ENCODE measurements around the gene DOCK3. TPM values are rescaled to one million over a fixed set of nuclear protein-coding genes. Genes with fewer than 3 reads are reported as not detected.
"Not testable (repeated sequence)": the region's sequence is repeated elsewhere in the genome, so short reads cannot be mapped to it uniquely, and the experiment has no call there.

The DOCK3 gene
- total RNA-seq, 1 experiment from 2014 or later, result 1.4 TPM

GRCh38 chr3:50971487-50971924, 296.8 kb downstream of the DOCK3 start:
- peak; percentile 62 for DNase-seq (ENCODE audit: low read depth)

- DNase-seq (ENCODE audit: low read depth), result no peak
Measured at GRCh38 chr3:50972029-50972428, 297.3 kb downstream of the DOCK3 start.

GRCh38 chr3:50978586-50978985, 303.9 kb downstream of the DOCK3 start:
- not testable (repeated sequence) for DNase-seq (ENCODE audit: low read depth)

GRCh38 chr3:50978991-50979667, 304.4 kb downstream of the DOCK3 start:
- peak; percentile 51 for DNase-seq (ENCODE audit: low read depth)

DNA sequence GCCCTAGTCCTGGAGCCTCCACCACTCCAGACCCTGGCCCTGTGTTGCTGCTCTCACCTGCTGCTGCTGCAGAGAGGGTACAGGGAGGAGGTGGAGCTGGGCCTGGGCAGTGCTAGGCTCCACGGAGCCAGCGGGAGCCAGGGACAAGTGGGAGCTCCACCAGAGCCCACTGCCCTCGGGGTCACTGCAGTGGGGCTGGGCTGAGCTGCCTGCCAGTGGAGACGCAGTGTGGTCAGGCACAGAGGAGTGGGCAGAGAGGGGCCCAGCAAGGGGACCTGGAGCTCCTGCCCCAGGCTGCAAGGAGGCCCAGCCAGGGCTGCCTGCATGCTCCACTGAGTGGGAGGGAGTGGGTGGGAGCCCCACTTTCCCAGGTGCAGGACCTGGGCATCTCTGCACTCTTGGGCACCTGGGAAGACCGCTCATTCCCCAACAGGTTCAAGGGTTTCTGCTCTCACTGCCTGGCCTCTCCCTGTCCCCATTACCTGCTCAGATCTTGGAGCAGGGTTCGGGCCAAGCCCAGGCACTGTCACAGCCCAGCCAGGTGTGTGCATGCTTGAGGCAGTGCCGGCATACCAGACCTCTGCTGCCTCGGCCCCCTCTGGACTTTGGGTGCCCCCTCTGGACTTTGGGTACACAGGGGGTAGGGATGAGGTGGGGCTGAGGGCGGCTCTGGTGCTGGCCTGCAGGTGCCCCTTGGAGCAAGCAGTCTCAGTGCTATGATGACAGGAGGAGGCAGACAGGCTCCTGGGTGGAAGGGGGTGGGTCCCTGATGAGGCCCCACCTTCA, 308.0 kb downstream of the DOCK3 start:
- DNase-seq (ENCODE audit: low read depth), result no peak

DNA sequence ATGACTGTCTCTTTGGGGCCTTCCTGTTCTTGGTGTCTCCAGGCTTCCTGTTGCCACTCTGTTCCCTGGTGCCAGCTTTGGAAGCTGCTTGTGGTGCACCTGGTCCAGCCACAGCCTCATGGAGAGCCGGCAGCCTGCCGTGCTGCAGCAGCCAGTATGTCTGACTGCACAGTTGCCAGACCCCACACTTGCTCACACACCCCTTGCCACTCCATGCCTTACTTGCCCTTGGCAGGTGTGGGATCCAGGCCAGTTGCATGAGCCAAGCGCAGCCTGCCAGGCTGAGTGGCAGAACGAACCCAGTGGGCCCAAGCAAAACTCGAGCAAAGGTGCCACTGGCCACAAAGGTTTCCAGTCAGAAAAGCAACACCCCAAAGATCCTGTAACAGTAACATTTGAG, 309.2 kb downstream of the DOCK3 start:
- DNase-seq (ENCODE audit: low read depth), result no peak

- no peak for DNase-seq (ENCODE audit: low read depth)
Measured at GRCh38 chr3:50985893-50986292, 311.2 kb downstream of the DOCK3 start.

DNA sequence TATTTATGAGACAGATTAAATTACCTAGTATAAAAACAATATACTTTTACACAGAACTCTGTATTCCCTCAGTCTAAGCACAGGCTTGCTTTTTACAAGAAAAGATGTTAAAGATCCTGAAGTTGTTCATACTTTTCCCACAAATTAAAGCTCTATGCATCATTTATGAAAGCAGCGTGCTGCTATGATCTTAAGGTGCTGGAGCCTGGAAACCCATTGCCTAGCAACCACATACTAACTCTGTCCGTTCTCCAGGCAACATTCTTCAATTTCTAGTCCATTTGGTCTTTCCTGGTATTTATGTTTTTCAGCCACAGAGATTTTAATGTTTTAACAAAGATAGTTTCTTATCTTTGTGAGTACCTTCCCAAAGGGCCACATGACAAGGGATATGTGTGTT, 312.0 kb downstream of the DOCK3 start:
- DNase-seq (ENCODE audit: low read depth), result no peak

DNA sequence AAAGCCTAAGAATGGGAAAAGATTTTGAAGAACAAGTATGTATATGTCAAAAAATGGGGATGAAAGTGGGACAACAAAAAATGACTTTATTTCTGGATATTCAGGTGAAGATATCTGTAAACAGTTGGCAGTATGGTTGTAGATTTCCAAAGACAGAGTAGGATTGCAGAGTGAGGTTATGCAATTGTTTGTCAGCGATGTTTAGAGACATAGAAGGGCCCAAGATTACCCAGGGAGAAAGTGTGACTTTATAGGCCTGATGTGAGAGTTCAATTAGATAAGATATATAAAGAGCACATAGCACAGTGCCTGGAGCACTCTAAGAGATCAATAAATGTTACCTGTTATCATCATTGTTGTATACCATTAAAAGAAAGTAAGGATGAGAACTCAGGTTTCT, 319.8 kb downstream of the DOCK3 start:
- DNase-seq (ENCODE audit: low read depth), result no peak

- no peak for DNase-seq (ENCODE audit: low read depth)
Measured at GRCh38 chr3:50995085-50995824, 320.5 kb downstream of the DOCK3 start.

DNA sequence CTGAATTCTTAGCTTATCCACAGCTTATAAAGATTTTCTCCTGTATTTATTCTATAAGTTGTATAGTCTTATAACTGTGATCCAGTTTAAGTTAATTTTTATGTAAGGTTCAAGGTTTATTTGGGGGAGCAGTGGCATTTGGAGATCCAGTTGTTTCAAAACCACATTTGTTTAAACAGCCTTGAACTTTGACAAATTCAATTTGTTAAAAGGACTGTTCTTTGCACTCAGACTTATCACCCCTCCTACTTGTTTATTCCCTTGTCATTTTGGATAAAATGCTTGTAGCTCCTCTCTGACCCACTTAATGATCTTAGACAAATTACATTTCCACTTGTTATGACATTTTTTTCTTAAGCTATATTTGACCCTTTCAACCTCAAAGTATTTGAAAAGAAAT, 327.8 kb downstream of the DOCK3 start:
- no peak for DNase-seq (ENCODE audit: low read depth)

DNA sequence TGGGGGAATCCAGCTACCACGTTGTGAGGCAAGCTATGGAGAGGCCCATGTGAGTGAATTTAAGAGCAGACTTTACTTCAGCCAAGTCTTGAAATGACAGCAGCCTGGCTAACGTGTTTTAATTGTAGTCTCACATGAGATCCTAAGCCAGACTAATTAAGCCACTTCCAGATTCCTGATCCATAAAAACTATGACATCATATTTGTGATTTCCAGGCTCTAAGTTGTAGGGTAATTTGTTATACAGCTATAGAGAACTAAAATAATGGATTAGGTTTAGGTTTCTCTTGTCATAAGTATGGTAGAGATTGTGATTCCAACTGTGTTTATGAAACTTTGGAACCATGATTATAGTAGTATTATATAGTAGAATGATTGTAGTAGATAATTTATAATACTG, 329.5 kb downstream of the DOCK3 start:
- DNase-seq (ENCODE audit: low read depth), result no peak

- DNase-seq (ENCODE audit: low read depth), result no peak
Measured at GRCh38 chr3:51024121-51024520, 349.4 kb downstream of the DOCK3 start.

- peak; percentile 17 for DNase-seq (ENCODE audit: low read depth)
Measured at GRCh38 chr3:51024765-51025632, 350.3 kb downstream of the DOCK3 start.

GRCh38 chr3:51031666-51032065, 356.9 kb downstream of the DOCK3 start:
- DNase-seq (ENCODE audit: low read depth), result no peak

DNA sequence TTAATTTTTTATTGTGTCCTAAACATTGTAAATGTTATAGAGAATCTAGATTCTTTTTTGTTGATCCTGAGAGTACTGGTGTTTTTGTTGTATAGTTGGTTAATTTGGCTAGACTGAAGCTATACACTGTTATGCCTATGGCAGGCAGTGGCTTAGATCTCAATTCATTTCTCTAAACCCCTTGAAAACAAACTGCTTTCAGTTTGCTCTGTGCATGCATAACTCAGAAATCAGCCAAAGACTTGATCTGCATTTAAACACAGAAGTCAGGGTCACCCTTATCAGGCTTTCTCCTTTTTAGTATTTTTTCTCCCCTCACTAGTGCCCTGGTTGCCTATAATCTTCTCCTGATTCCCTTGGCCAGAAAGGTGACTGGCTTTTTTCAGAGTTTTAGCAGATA, 360.9 kb downstream of the DOCK3 start:
- no peak for DNase-seq (ENCODE audit: low read depth)

DNA sequence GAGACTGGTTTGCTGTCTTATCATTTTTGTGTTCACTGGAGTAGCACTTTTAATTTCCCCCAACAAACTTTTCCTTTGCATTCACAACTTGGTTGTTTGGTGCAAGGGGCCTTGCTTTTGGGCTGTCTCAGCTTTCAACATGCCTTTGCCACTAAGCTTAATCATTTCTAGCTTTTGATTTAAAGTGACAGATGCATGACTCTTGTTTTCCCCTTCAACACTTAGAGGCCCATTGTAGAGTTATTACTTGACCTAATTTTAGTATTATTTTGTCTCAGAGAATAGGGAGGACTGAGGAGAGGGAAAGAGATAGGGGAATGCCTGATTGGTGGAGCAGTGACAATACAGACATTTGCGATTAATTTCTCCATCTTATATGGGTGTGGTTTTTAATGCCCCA, 370.3 kb downstream of the DOCK3 start:
- no peak for DNase-seq (ENCODE audit: low read depth)

GRCh38 chr3:51052562-51052961, 377.8 kb downstream of the DOCK3 start:
- no peak for DNase-seq (ENCODE audit: low read depth)

DNA sequence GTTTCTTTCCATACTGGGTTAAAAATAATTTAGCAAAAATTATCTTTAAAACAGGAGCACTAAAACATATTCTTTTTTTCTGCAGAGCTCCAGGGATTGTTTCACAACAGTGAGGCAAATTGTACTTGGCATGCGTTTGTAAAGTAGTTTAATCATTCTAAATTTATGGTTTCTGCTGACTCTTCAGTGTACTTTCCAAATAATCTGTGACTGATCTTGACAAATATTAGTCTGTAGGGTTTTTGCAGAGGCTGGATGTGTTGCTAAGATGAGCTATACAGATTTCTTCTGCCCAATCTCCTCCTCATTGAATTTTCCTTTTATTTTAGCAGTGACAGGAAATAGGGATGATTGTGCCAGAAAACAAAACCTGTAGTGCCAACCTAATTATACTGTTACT, 382.4 kb downstream of the DOCK3 start:
- no peak for DNase-seq (ENCODE audit: low read depth)

DNA sequence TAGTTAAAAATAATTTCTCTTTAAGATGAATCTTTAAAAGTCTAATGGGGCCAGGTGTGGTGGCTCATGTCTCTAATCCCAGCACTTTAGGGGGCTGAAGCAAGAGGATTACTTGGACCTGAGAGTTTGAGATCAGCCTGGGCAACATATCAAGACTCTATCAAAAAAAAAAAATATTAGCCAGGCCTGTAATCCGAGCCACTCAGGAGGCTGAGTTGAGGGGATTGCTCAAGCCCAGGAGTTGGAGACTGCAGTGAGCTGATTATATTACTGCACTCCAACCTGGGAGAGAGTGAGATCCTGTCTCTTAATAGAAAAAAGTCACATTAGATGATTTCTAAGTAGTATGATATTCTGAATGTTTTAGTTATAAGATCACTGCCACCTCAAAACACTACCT, 388.3 kb downstream of the DOCK3 start:
- peak; percentile 4 for DNase-seq (ENCODE audit: low read depth)

- DNase-seq (ENCODE audit: low read depth), result no peak
Measured at GRCh38 chr3:51075221-51075775, 400.6 kb downstream of the DOCK3 start.

Measured in HT1080 (cell line).